WTC11 (cell line): ENCODE data around the gene SLC2A1. TPM values are rescaled to one million over a fixed set of nuclear protein-coding genes. Genes with fewer than 3 reads are reported as not detected.

Experiments
- ATAC-seq: fragments of 200-7000 bp; cut with Tn5 transposase; 2 replicates; pipeline ENCODE4 v1.10.0; 2021; ENCODE audit warnings: mild to moderate bottlenecking, moderate library complexity
- CTCF ChIA-PET: fragments of 300-600 bp; sonication (Branson Sonifier 250); formaldehyde crosslinking; loops from one replicate; lab custom pipeline; 2021; ENCODE audit warnings: antibody characterized with exemption; lab: Charles Lee
- POLR2A ChIA-PET: fragments of 350-600 bp; sonication (Branson Sonifier 250); formaldehyde crosslinking; loops from one replicate; lab custom pipeline; 2021; ENCODE audit warnings: antibody characterized with exemption; lab: Charles Lee
- DNase-seq: peaks from one replicate; pipeline ENCODE4 v3.0.0; 2021; ENCODE audit warnings: low spot score
- H3K27ac Mint-ChIP-seq: 2 replicates; pipeline ENCODE4 v1.8.0; 2021; ENCODE audit warnings: mixed read lengths
- H3K27me3 Mint-ChIP-seq: 2 replicates; pipeline ENCODE4 v1.8.0; 2021; ENCODE audit warnings: low read depth, mild to moderate bottlenecking, moderate library complexity, mixed read lengths
- H3K36me3 Mint-ChIP-seq: 2 replicates; pipeline ENCODE4 v1.8.0; 2021; ENCODE audit warnings: mixed read lengths
- H3K4me1 Mint-ChIP-seq: 2 replicates; pipeline ENCODE4 v1.8.0; 2022; ENCODE audit warnings: mixed read lengths
- H3K4me3 Mint-ChIP-seq: 2 replicates; pipeline ENCODE4 v1.8.0; 2021; ENCODE audit warnings: mild to moderate bottlenecking, moderate library complexity, mixed read lengths
- H3K9me3 Mint-ChIP-seq: 2 replicates; pipeline ENCODE4 v1.8.0; 2021; ENCODE audit warnings: mixed read lengths
- CREB1 ChIP-seq: sonication (generic); formaldehyde crosslinking; IDR thresholded peaks from 2 replicates; pipeline ENCODE4 v1.8.0; 2023; ENCODE audit warnings: mild to moderate bottlenecking, missing genetic modification reagents
- CREM ChIP-seq: sonication (generic); formaldehyde crosslinking; IDR thresholded peaks from 2 replicates; pipeline ENCODE4 v1.8.1; 2022; ENCODE audit warnings: mild to moderate bottlenecking, missing genetic modification reagents, moderate library complexity
- EMX1 ChIP-seq: fragments of 250-450 bp; sonication (Bioruptor Pico); IDR thresholded peaks from 2 replicates; pipeline ENCODE4 v1.8.0; 2021; ENCODE audit warnings: mild to moderate bottlenecking
- GABPB1 ChIP-seq: sonication (generic); formaldehyde crosslinking; IDR thresholded peaks from 2 replicates; pipeline ENCODE4 v1.8.1; 2023; ENCODE audit warnings: mild to moderate bottlenecking, missing genetic modification reagents
- GRHL2 ChIP-seq: fragments of 250-450 bp; sonication (Bioruptor Pico); IDR thresholded peaks from 2 replicates; pipeline ENCODE4 v1.8.0; 2022; ENCODE audit warnings: mild to moderate bottlenecking, moderate library complexity; ENCODE audit not compliant: insufficient replicate concordance, severe bottlenecking
- KAT7 ChIP-seq: sonication (generic); formaldehyde crosslinking; IDR thresholded peaks from 2 replicates; pipeline ENCODE4 v1.8.1; 2023; ENCODE audit warnings: missing genetic modification reagents, mild to moderate bottlenecking, borderline replicate concordance
- NR3C1 ChIP-seq: sonication (generic); formaldehyde crosslinking; conservative IDR thresholded peaks from 2 replicates; pipeline ENCODE4 v1.8.1; 2023; ENCODE audit warnings: low read depth, mild to moderate bottlenecking, missing genetic modification reagents
- SMAD3 ChIP-seq: sonication (generic); formaldehyde crosslinking; IDR thresholded peaks from 2 replicates; pipeline ENCODE4 v1.8.0; 2022; ENCODE audit warnings: missing genetic modification reagents, mild to moderate bottlenecking, borderline replicate concordance
- SP1 ChIP-seq: sonication (generic); formaldehyde crosslinking; conservative IDR thresholded peaks from 2 replicates; pipeline ENCODE4 v1.8.1; 2022; ENCODE audit warnings: missing genetic modification reagents
- TP53 ChIP-seq: sonication (generic); formaldehyde crosslinking; IDR thresholded peaks from 2 replicates; pipeline ENCODE4 v1.8.1; 2023; ENCODE audit warnings: mild to moderate bottlenecking, missing genetic modification reagents
- ZBTB21 ChIP-seq: sonication (generic); formaldehyde crosslinking; IDR thresholded peaks from 2 replicates; pipeline ENCODE4 v1.8.1; 2023; ENCODE audit warnings: mild to moderate bottlenecking, missing genetic modification reagents, borderline replicate concordance
- ZNF396 ChIP-seq: fragments of 250-450 bp; sonication (Bioruptor Pico); IDR thresholded peaks from 2 replicates; pipeline ENCODE4 v1.8.0; 2021; ENCODE audit warnings: mild to moderate bottlenecking, moderate library complexity, borderline replicate concordance
- ZNF671 ChIP-seq: fragments of 250-450 bp; sonication (Bioruptor Pico); IDR thresholded peaks from 2 replicates; pipeline ENCODE4 v1.8.0; 2021; ENCODE audit warnings: mild to moderate bottlenecking
- total RNA-seq: library from RNA; stranded (reverse); gene quantifications from 3 replicates; pipeline ENCODE4 v1.2.3, GENCODE V29; 2021
- TF ChIP-seq, protein P1 (sequence below): sonication (generic); formaldehyde crosslinking; IDR thresholded peaks from 2 replicates; pipeline ENCODE4 v1.8.0; 2022; ENCODE audit warnings: mild to moderate bottlenecking, missing genetic modification reagents
- TF ChIP-seq, protein P2 (sequence below): fragments of 250-450 bp; sonication (Bioruptor Pico); IDR thresholded peaks from 2 replicates; pipeline ENCODE4 v1.9.0; 2021; ENCODE audit warnings: mild to moderate bottlenecking, borderline replicate concordance
- TF ChIP-seq, protein P3 (sequence below): sonication (generic); formaldehyde crosslinking; IDR thresholded peaks from 2 replicates; pipeline ENCODE4 v1.8.0; 2022; ENCODE audit warnings: mild to moderate bottlenecking, missing genetic modification reagents
- TF ChIP-seq, protein P4 (sequence below): sonication (generic); formaldehyde crosslinking; IDR thresholded peaks from 2 replicates; pipeline ENCODE4 v1.8.0; 2022; ENCODE audit warnings: mild to moderate bottlenecking, missing genetic modification reagents

Gene SLC2A1
- total RNA-seq, 1 experiment from 2014 or later: 215 TPM

DNA sequence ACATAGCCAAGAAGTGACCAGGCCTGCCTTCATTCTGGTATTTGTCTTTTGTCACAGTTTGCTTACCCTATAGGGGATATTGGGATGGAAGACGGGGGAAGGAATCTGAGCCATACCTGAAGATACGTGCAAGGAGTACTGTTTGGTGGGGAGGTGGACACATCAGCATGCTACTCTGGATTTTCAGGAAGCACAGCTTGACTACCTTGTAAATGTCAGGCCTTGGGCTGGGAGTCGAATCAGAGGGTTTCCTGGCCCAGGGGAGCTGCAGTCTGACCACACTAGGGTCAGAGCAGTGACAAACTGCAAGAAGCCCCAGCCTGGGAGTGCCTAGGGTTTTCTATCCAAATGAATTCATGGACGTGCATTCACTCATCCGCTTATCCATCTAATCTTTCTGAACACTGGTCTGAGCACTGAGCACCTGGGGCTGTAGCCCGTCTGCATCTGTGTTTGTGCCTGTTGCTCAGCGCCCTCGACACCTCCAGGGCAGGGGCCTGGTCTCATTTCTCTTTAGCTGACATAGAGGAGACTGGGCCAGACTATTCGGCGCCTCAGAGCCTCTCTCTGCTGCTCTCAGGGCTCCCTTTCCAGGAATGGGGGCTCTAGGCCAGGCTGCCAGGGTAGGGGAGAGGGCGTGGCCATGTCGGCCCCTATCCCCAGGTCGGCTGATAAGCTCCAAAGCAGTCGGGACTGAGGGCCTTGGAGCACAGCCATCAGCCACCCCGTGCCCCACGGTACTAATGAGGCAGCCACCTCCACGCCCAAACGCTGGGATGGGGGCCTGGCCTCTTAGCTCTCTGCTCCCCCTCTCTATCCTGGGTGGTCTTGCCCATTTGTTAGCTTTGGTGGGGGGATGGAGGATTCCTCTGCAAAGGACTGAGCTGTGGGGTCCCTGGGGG is 47.0 kb upstream of the SLC2A1 start:
- no peak for TF ChIP-seq EMX1 (CRISPR knock-in tag)
- no peak for TF ChIP-seq GABPB1 (CRISPR knock-in tag)
- TF ChIP-seq TP53 (CRISPR knock-in tag): no peak
- TF ChIP-seq, protein P1, sequence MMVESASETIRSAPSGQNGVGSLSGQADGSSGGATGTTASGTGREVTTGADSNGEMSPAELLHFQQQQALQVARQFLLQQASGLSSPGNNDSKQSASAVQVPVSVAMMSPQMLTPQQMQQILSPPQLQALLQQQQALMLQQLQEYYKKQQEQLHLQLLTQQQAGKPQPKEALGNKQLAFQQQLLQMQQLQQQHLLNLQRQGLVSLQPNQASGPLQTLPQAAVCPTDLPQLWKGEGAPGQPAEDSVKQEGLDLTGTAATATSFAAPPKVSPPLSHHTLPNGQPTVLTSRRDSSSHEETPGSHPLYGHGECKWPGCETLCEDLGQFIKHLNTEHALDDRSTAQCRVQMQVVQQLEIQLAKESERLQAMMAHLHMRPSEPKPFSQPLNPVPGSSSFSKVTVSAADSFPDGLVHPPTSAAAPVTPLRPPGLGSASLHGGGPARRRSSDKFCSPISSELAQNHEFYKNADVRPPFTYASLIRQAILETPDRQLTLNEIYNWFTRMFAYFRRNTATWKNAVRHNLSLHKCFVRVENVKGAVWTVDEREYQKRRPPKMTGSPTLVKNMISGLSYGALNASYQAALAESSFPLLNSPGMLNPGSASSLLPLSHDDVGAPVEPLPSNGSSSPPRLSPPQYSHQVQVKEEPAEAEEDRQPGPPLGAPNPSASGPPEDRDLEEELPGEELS: 0 out of 2 replicates have a peak, but pooled peaks have one; percentile 36
- TF ChIP-seq NR3C1 (CRISPR knock-in tag): no peak
- TF ChIP-seq, protein P2, sequence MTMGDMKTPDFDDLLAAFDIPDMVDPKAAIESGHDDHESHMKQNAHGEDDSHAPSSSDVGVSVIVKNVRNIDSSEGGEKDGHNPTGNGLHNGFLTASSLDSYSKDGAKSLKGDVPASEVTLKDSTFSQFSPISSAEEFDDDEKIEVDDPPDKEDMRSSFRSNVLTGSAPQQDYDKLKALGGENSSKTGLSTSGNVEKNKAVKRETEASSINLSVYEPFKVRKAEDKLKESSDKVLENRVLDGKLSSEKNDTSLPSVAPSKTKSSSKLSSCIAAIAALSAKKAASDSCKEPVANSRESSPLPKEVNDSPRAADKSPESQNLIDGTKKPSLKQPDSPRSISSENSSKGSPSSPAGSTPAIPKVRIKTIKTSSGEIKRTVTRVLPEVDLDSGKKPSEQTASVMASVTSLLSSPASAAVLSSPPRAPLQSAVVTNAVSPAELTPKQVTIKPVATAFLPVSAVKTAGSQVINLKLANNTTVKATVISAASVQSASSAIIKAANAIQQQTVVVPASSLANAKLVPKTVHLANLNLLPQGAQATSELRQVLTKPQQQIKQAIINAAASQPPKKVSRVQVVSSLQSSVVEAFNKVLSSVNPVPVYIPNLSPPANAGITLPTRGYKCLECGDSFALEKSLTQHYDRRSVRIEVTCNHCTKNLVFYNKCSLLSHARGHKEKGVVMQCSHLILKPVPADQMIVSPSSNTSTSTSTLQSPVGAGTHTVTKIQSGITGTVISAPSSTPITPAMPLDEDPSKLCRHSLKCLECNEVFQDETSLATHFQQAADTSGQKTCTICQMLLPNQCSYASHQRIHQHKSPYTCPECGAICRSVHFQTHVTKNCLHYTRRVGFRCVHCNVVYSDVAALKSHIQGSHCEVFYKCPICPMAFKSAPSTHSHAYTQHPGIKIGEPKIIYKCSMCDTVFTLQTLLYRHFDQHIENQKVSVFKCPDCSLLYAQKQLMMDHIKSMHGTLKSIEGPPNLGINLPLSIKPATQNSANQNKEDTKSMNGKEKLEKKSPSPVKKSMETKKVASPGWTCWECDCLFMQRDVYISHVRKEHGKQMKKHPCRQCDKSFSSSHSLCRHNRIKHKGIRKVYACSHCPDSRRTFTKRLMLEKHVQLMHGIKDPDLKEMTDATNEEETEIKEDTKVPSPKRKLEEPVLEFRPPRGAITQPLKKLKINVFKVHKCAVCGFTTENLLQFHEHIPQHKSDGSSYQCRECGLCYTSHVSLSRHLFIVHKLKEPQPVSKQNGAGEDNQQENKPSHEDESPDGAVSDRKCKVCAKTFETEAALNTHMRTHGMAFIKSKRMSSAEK (CRISPR knock-in tag): no peak
- peak; percentile 29; the same call in 1 of the 2 replicates for TF ChIP-seq SP1 (CRISPR knock-in tag)
- TF ChIP-seq SMAD3: no peak
- TF ChIP-seq, protein P3, sequence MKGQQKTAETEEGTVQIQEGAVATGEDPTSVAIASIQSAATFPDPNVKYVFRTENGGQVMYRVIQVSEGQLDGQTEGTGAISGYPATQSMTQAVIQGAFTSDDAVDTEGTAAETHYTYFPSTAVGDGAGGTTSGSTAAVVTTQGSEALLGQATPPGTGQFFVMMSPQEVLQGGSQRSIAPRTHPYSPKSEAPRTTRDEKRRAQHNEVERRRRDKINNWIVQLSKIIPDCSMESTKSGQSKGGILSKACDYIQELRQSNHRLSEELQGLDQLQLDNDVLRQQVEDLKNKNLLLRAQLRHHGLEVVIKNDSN: peak; percentile 26; the same call in 1 of the 2 replicates
- no peak for TF ChIP-seq ZNF671 (CRISPR knock-in tag)
- TF ChIP-seq, protein P4, sequence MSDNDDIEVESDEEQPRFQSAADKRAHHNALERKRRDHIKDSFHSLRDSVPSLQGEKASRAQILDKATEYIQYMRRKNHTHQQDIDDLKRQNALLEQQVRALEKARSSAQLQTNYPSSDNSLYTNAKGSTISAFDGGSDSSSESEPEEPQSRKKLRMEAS (CRISPR knock-in tag): 0 out of 2 replicates have a peak, but pooled peaks have one; percentile 32
- no peak for TF ChIP-seq KAT7
- no peak for TF ChIP-seq CREM (CRISPR knock-in tag)
- TF ChIP-seq ZBTB21: 0 out of 2 replicates have a peak, but pooled peaks have one; percentile 50
- no peak for TF ChIP-seq GRHL2
- no peak for TF ChIP-seq ZNF396 (CRISPR knock-in tag)
- TF ChIP-seq CREB1 (CRISPR knock-in tag): no peak
- DNase-seq: peak; percentile 47
- no peaks in the 10 kb centered on the region for H3K27me3 Mint-ChIP-seq
- H3K4me1 Mint-ChIP-seq: peaks cover 55% of the 10 kb centered on the region
- CTCF ChIA-PET: interaction anchor here (0.6 to 1.4 kb wide), 3 partner anchors 29 to 68 kb away, joined by 3 to 16 read pairs (median 3); no protein-coding TSS in a partner anchor
- POLR2A ChIA-PET: interaction anchor here (0.7 to 1.5 kb wide), 4 partner anchors 8 to 49 kb away, joined by 3 to 9 read pairs (median 4); no protein-coding TSS in a partner anchor
- H3K27ac Mint-ChIP-seq: peak overlapping the region; percentile 92
- H3K9me3 Mint-ChIP-seq: no peaks in the 10 kb centered on the region; the same call in 1 of the 2 replicates
- peak; percentile 6 for ATAC-seq
- H3K36me3 Mint-ChIP-seq: no peaks in the 10 kb centered on the region
- no peak overlapping the region for H3K4me3 Mint-ChIP-seq
